HG03469 (cell line): ENCODE results near the gene HCST.

ENCODE experiments used
- ATAC-seq: cut with Tn5 transposase; IDR thresholded peaks from one replicate; pipeline ENCODE4 v1.9.1; 2021; ENCODE audit warnings: mild to moderate bottlenecking, moderate library complexity, moderate number of reproducible peaks; ENCODE audit not compliant: unreplicated experiment

HCST gene

DNA sequence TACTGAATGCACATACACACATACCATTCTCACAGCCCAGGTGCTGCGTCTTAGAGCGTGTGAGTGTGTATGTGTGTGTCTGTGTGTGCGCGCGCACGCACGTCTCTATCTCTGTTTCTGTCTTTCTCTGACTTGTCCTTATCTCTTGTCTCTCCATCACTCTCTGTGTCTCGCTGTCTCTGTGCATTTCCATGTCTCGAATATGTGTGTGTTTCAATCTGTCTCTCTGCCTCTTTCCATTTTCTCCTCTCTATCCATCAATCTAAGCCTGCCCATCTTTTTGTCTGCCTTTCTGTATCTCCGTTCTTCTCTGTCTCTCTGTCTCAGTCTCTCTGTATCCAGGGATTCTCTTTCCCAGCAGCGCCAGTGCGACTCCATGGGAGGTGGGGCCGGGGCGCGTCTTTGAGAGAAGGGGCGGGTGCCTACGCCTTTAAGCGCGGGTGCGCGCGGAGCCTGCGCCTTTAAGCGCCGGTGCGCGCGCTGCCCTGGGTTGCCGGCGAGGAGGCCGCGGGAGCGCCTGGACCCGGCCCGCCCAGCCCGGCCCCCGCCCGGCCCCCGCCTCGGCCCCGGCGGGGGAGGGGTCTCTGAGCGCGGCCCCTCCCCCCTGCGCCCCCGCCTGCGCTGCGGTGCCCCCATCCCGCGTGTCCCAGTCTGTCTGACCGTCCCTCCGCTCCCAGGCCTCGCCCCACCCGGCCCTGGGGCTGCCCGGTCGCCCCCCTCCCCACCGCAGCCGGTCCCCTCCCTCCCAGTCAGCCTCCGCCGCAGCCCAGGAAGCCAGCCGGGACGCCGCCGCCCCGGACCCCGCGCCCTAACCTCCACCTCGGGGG is 33.8 kb downstream of the HCST start, which contains the start of gene LRFN3:
Gene LRFN3 (plus strand): TSS at position 464 of the 827 bp plus-strand sequence. CDS start 3,052 bp downstream, outside the sequence.
- ATAC-seq, result no peak

- no peak for ATAC-seq
Measured at GRCh38 chr19:35936738-35937268, 34.5 kb downstream of the HCST start.

- ATAC-seq, result no peak
Measured at GRCh38 chr19:35937345-35938281, 35.3 kb downstream of the HCST start.

DNA sequence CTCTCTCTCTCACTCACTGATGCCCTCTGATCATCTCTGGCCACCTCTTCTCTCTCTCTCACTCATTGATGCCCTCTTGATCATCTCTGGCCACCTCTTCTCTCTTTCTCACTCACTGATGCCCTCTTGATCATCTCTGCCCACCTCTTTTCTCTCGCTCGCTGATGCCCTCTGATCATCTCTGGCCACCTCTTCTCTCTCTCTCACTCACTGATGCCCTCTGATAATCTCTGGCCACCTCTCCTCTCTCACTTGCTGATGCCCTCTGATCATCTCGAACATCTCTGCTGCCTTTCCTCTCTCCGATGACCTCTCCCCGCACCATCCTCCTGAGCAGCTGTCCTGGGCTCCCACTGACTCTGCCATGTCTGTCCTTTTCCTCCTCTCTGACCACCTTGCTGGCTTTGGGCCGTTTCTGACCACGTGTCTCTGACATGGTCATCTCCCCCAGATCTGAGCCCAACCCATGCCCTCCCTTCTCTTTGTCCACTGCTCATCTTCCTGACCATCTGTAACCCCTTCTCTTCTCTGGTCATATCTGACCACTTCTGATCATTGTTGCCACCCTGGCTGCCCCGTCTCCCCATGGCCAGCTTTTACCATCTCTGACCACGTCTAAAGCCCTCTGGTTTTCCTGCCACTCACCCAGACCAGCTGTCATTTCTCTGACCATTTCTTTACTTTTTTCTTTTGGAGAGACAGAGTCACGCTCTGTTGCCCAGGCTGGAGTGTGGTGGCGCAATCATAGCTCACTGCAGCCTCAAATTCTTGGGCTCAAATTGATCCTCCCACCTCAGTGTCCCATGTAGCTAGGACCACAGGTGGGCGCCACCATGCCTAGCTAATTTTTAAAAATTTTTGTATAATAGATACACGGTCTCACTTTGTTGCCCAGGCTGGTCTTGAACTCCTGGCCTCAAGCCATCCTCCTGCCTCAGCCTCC is 36.2 kb downstream of the HCST start:
- no peak for ATAC-seq

DNA sequence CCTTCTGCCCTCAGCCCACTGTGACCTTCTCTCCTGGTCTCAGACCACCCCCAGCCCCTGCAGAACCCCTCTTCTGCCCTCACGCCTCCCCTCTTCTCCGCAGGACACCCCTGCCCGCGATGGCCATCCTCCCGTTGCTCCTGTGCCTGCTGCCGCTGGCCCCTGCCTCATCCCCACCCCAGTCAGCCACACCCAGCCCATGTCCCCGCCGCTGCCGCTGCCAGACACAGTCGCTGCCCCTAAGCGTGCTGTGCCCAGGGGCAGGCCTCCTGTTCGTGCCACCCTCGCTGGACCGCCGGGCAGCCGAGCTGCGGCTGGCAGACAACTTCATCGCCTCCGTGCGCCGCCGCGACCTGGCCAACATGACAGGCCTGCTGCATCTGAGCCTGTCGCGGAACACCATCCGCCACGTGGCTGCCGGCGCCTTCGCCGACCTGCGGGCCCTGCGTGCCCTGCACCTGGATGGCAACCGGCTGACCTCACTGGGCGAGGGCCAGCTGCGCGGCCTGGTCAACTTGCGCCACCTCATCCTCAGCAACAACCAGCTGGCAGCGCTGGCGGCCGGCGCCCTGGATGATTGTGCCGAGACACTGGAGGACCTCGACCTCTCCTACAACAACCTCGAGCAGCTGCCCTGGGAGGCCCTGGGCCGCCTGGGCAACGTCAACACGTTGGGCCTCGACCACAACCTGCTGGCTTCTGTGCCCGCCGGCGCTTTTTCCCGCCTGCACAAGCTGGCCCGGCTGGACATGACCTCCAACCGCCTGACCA is 37.2 kb downstream of the HCST start:
- no peak for ATAC-seq

- no peak for ATAC-seq
Measured at GRCh38 chr19:35940078-35940775, 37.9 kb downstream of the HCST start.

DNA sequence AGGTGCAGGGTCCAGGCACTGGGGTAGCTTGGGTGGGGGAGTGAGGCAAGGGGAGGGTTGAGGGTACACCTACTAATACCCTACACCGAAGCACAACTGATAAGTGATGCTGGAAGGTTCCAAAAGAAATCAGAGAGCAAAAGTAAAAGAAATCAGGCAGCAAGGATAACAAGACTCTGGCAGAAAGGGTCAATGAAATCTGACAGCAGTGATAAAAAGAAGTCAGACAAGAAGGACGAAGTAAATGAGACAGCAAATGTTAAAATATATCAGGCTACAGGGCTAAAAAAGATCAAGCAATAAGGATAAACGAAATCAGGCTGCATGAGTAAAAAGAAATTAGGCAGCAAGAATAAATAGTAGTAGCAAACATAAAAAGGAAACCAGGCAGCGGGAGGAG is 38.5 kb downstream of the HCST start:
- ATAC-seq, result no peak

DNA sequence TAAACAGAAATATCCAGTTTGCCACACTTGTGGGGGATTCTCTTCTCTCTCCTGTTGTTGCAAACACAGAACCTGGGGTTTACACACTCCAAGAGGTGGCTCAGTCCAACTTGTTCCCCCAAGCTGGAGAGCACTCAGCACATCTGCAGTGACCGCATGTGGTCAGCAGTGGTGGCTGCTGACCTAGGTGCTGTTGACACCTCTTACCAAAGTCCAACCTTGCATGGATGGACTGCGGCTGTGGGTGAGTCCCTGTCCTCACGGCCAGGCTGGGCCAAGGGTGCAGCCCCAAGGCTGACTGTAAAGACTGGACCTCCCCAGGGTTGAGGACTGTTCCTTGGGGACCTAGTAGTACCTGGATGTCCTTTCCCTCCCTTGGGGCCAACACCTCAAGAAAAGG is 39.9 kb downstream of the HCST start:
- ATAC-seq, result no peak

GRCh38 chr19:35943321-35944301 is 41.3 kb downstream of the HCST start:
- ATAC-seq, result no peak

DNA sequence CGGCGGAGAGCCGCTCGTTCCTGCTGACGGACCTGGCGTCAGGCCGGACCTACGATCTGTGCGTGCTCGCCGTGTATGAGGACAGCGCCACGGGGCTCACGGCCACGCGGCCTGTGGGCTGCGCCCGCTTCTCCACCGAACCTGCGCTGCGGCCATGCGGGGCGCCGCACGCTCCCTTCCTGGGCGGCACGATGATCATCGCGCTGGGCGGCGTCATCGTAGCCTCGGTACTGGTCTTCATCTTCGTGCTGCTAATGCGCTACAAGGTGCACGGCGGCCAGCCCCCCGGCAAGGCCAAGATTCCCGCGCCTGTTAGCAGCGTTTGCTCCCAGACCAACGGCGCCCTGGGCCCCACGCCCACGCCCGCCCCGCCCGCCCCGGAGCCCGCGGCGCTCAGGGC is 42.2 kb downstream of the HCST start:
- ATAC-seq, result no peak

GRCh38 chr19:35945121-35945790 is 42.9 kb downstream of the HCST start:
- no peak for ATAC-seq

DNA sequence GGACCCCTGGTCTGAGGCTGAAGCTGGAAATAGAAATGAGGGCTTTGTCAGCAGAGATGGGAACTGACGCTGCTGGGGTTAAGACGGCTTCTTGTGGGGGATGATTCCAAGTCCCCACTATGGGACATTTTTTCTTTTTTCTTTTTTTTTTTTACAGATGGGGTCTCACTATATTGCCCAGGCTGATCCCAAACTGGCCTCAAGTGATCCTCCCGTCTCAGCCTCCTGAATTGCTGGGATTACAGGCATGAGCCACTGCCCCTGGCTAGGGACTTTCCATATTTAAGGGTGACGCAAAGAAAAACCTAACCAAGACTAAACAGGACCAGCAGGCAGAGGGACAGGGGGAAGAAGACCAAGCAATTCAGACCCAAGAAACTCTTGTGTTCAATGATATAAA is 43.9 kb downstream of the HCST start:
- ATAC-seq, result no peak

- ATAC-seq, result no peak
Measured at GRCh38 chr19:35949131-35949530, 46.8 kb downstream of the HCST start.
